22Rv1 (cell line): ENCODE measurements around the gene SERPINE1.

Source experiments
- CTCF ChIP-seq: fragments of 450-650 bp; IDR thresholded peaks from 2 replicates; pipeline ENCODE4 v1.5.1; 2017; ENCODE audit warnings: mild to moderate bottlenecking
- ZFX ChIP-seq: fragments of 450-650 bp; IDR thresholded peaks from 2 replicates; pipeline ENCODE4 v1.6.1; 2017; ENCODE audit warnings: antibody characterized with exemption, borderline replicate concordance

- peak; percentile 99 for TF ChIP-seq CTCF
- no peak for TF ChIP-seq ZFX
Observed at GRCh38 chr7:101077303-101078086, 49.4 kb upstream of the SERPINE1 start.
